Spinal cord (tissue), 10 donors: ENCODE data around the gene CCL21. TPM values are rescaled to one million over a fixed set of nuclear protein-coding genes. Genes with fewer than 3 reads are reported as not detected.

ENCODE experiments used
- DNase-seq, 6 donors: peaks; one replicate each; pipeline versions ENCODE4 v3.0.0 to v3.0.0-alpha.2; 2013 to 2015; ENCODE audit warnings: low spot score in 6 of 6, low read depth in 4 of 6
- H3K27ac ChIP-seq: one replicate; pipeline ENCODE4 v1.5.1; 2013; ENCODE audit warnings: low read depth, low read length, control low read depth
- H3K27me3 ChIP-seq: one replicate; pipeline ENCODE4 v1.6.1; 2013; ENCODE audit warnings: low read length; ENCODE audit not compliant: control insufficient read depth, insufficient read depth
- H3K36me3 ChIP-seq: one replicate; pipeline ENCODE4 v1.6.1; 2013; ENCODE audit warnings: low read length; ENCODE audit not compliant: control insufficient read depth, insufficient read depth
- H3K4me1 ChIP-seq: one replicate; pipeline ENCODE4 v1.6.1; 2013; ENCODE audit warnings: low read length; ENCODE audit not compliant: control insufficient read depth, insufficient read depth
- H3K4me3 ChIP-seq: one replicate; pipeline ENCODE4 v1.5.1; 2013; ENCODE audit warnings: low read depth, low read length, control low read depth
- H3K9me3 ChIP-seq: one replicate; pipeline ENCODE4 v1.6.1; 2013; ENCODE audit warnings: low read length; ENCODE audit not compliant: control insufficient read depth, insufficient read depth
- WGBS: methylation state at CpG from one replicate; pipeline ENCODE4 v1.1.5; 2013; ENCODE audit warnings: missing lambda C conversion rate; ENCODE audit not compliant: insufficient coverage; 5-methylcytosine and 5-hydroxymethylcytosine counted together
- polyA plus RNA-seq, 2 donors: library from polyadenylated mRNA; unstranded; fragments of 120-200 nt; gene quantifications; one replicate each; pipeline ENCODE4 v1.2.1, GENCODE V29; 2013; ENCODE audit not compliant: insufficient read length in 2 of 2
- total RNA-seq, 2 donors: library from RNA; depleted of rRNA in 1 of 2; stranded (reverse); fragments of 120-200 nt in 1 of 2; fragments of >200 nt in 1 of 2; gene quantifications; one replicate each; pipeline versions ENCODE4 v1.2.3 to v1.2.4, GENCODE V29; 2013 to 2014
- donor health status: healthy.

The CCL21 gene
- total and polyA plus RNA-seq, 4 donors: 0.18 to 0.44 TPM; not detected in 2

DNA sequence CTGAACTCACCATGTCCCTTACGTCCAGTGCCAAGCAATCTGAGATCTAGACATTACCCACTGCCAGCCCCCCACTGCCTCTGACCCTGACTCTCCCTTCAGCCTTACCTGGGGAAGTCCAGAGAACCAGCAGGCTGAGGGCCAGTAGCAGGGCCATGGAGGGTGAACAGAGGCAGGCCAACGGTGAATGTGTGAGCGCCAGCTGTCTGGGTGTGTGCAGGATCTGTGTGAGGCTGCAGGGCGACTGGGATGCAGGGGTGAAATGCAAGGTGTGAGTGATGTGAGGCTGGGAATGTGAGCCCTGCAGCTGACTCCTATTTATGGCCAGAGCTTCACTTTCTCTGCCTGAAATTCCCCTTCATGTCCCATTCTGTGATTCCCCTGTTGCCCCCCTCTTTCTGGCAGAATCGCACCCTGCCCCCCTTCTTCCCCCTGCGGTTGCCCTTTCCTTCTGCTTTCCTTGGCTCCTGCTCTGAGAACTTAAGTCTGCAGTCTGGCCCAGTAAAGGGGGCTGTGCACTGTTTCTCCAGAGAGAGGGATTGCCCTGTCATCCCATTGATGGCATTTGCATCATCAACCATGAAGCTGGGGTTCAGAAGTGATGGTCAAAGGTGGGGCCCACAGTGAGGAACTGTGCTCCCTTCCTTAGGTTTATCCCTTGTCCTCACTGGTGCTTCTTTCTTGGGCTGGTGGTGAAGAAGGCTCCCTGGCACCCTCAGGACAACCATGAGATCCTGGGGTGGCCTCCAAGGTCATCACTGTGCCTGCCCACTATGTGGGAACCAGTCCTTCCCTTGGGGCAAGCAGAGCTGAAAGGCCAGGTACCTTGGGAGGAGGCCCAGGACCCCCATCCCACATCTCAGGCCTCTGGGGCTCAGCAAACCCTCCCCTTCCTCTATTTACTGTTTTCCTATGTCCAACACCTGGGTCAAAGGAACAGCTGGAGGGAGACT lies 18.7 kb downstream of the CCL21 start, which contains the start of gene CCL19:
Gene CCL19, minus strand, starts transcription at position 294 of the 953 bp plus-strand sequence. Its CDS starts 137 bp downstream, at position 157.
- H3K27me3 ChIP-seq: no peaks in the 10 kb centered on the region
- WGBS: 56% methylated on average over 3 of the region's 6 CpGs
- peaks cover 3% of the 10 kb centered on the region for H3K9me3 ChIP-seq
- no peak within 1 kb of the TSS for H3K27ac ChIP-seq
- H3K36me3 ChIP-seq: no peaks in the 10 kb centered on the region
- no peaks in the 10 kb centered on the region for H3K4me1 ChIP-seq
- DNase-seq: peak in 1 of 6 donors; percentile 59
- H3K4me3 ChIP-seq: no peak within 1 kb of the TSS

DNA sequence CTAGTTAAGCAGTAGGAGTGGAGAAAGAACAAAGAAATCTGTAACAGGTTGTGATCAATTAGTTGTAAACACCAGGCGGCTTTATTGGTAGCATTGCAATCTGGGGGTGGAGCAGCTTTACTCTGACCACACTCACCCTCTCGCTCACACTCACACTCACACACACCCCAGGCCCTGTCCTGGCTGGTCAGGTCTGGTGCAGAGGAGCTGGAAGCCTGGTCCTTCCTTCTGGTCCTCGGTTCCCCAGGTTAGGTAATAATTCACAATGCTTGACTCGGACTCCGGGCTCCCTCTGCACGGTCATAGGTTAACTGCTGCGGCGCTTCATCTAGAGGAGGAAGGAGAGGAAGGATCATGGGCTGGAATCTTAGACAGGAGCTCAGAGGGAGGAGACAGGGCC lies 20.4 kb downstream of the CCL21 start:
- Histone ChIP-seq H3K4me3 (no peak overlapping the region), H3K27me3 (no peaks in the 10 kb centered on the region), H3K27ac (no peak overlapping the region), H3K36me3 (no peaks in the 10 kb centered on the region), H3K4me1 (no peaks in the 10 kb centered on the region), H3K9me3 (peaks cover 3% of the 10 kb centered on the region)
- DNase-seq: no peak
- 88% methylated on average over 6 of the region's 8 CpGs for WGBS

DNA sequence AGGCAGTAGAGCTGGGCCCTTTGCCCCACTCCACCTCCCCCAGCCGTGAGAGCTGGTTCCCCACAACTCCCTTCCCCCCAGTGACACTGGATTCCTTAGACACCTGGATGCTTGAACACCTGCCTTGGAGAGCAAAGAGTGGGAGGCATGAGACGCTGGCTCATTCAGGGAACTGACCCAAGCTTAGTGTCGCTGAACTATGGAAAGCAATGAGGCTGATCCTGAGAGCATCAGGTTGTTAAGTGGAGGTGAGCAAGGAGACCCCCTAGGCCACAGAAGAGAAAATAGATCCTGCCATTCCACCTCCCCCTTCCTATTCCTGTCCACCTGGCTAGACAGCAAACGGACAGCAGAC lies 20.8 kb downstream of the CCL21 start:
- no peak overlapping the region for H3K27ac ChIP-seq
- no peaks in the 10 kb centered on the region for H3K27me3 ChIP-seq
- H3K4me1 ChIP-seq: no peaks in the 10 kb centered on the region
- H3K9me3 ChIP-seq: peaks cover 3% of the 10 kb centered on the region
- H3K4me3 ChIP-seq: no peak overlapping the region
- no peaks in the 10 kb centered on the region for H3K36me3 ChIP-seq
- DNase-seq: no peak
- no CpG with 5 or more reads among the region's 4 CpGs for WGBS

DNA sequence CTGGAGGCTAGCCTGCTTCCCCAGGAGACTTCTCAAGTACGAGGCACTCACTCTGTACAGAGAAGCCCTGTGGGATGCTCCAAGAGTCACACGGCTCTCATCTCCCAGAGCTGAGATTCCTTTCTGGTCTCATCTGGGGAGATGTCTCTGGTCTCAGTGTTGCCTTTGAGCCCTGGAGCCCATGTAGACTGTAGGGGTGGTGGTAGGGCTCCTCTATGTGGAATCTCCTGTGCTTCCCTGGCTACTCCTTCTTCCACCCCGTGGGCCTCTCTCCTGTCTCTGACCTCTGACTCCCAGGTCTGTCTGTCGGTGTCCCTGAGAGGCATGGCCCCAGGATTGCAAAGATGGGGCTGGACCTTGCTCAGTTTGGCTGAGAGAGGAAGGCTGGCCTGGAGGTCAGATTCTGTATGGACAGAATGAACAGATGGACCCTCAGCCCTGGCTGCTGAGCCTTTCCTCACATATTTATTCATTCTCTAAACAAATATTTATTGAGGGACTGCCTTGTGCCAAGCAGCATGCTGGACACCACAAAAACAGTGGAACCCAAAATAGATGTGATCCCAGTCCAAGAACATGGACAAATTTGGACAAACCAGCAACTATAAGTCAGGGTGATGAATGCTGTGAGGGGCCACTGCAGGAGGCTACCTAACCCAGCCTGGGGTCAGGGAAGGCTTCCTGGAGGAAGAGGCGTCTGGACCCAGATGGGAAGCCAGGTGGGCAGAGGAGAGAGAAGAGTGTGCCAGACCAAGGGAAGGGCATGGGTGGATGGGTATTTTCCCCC lies 21.4 kb downstream of the CCL21 start:
- no peak overlapping the region for H3K27ac ChIP-seq
- H3K36me3 ChIP-seq: no peaks in the 10 kb centered on the region
- no peak overlapping the region for H3K4me3 ChIP-seq
- no peaks in the 10 kb centered on the region for H3K27me3 ChIP-seq
- WGBS: 58% methylated on average over 3 of the region's 5 CpGs
- no peak for DNase-seq
- H3K9me3 ChIP-seq: peaks cover 3% of the 10 kb centered on the region
- H3K4me1 ChIP-seq: no peaks in the 10 kb centered on the region

- H3K4me3 ChIP-seq: no peak overlapping the region
- 72% methylated on average over 9 of the region's 10 CpGs for WGBS
These were observed 22.5 kb downstream of the CCL21 start for GRCh38 chr9:34687276-34688030.

DNA sequence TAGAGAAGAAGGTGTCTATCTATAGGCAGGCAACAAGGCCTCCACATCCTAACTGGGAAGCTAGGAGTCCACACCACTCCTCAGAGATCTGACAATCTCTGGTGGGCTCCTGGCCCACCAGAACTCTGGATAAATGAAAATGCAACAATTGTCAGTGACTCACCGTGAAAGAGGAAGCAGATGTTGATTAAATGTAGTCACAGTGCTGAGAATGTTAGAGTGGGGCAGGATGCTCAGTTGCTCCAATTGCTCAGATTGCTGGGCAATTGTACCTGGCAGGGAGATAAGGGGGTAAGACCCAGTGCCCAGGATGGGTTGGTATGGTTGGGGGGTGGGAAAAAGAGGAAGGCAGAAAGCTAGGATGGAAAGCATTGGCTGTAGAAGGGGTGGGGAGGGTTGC lies 23.2 kb downstream of the CCL21 start:
- H3K9me3 ChIP-seq: no peaks in the 10 kb centered on the region
- no peaks in the 10 kb centered on the region for H3K27me3 ChIP-seq
- H3K27ac ChIP-seq: no peak overlapping the region
- DNase-seq: no peak
- no peak overlapping the region for H3K4me3 ChIP-seq
- 75% methylated on average over 1 of the region's 1 CpG for WGBS
- no peaks in the 10 kb centered on the region for H3K36me3 ChIP-seq
- H3K4me1 ChIP-seq: no peaks in the 10 kb centered on the region

More at GRCh38 chr9:34687276-34688030, 22.5 kb downstream of the CCL21 start:
- Histone ChIP-seq H3K27ac (no peak overlapping the region), H3K4me1 (no peaks in the 10 kb centered on the region), H3K36me3 (no peaks in the 10 kb centered on the region), H3K27me3 (no peaks in the 10 kb centered on the region), H3K9me3 (no peaks in the 10 kb centered on the region)
- DNase-seq: no peak

DNA sequence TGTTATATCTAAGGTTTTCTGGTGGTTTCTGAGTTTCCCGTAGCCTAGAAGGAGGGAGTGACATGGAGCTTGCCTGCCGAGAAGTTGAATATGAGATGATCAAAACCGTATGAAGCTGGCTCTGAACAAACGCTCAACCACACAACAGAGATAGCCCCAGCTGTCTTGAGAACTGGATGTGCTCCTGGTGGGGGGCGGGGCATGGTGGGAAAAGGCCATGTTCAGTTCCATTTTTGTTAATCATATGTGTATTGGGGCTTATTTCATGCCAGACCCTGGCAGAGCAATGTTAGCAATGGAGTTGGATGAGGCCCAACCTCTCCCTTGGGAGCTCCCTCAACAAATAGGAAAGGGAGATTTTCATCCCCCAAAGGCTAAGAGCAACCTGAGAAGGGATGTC lies 23.7 kb downstream of the CCL21 start:
- Histone ChIP-seq H3K4me3 (no peak overlapping the region), H3K27ac (no peak overlapping the region), H3K27me3 (no peaks in the 10 kb centered on the region), H3K9me3 (no peaks in the 10 kb centered on the region), H3K4me1 (no peaks in the 10 kb centered on the region), H3K36me3 (no peaks in the 10 kb centered on the region)
- DNase-seq: no peak
- 95% methylated on average over 3 of the region's 5 CpGs for WGBS

DNA sequence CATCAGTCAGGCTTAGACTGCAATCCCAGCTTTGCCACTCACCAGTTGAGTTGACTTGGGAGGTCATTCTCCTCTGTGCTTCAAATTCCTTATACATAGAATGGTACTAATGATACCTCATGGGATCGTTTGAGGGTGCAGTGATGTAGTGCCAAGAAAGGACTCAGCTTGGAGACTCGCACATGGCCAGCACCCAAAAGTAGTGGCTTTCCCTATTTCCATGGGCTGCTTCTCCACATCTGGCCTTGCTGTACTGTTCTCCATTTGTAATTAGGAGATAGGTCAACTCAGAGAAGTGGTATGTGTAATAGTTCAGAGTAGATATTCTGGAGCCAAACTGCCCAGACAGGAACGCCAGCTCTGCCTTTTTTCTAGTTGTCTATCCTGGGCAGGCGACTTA lies 24.3 kb downstream of the CCL21 start:
- Histone ChIP-seq H3K27me3 (no peaks in the 10 kb centered on the region), H3K9me3 (no peaks in the 10 kb centered on the region), H3K4me3 (no peak overlapping the region), H3K36me3 (no peaks in the 10 kb centered on the region), H3K4me1 (no peaks in the 10 kb centered on the region), H3K27ac (no peak overlapping the region)
- no peak for DNase-seq
- 93% methylated on average over 2 of the region's 4 CpGs for WGBS

- Histone ChIP-seq H3K27me3 (no peaks in the 10 kb centered on the region), H3K27ac (no peak overlapping the region), H3K4me1 (no peaks in the 10 kb centered on the region), H3K36me3 (no peaks in the 10 kb centered on the region), H3K4me3 (no peak overlapping the region), H3K9me3 (no peaks in the 10 kb centered on the region)
- WGBS: 100% methylated on average over 2 of the region's 4 CpGs
- no peak for DNase-seq
These were observed 25.1 kb downstream of the CCL21 start for GRCh38 chr9:34684816-34685215.
